ENCODE data around the gene HOXA9. TPM values are rescaled to one million over a fixed set of nuclear protein-coding genes. Genes with fewer than 3 reads are reported as not detected.
A peak's percentile ranks its signal among the peaks of the same experiment; 100 is the strongest.

The HOXA9 gene
- total RNA-seq, 2 experiments from 2014 or later = 0.19 TPM; not detected in 1

DNA sequence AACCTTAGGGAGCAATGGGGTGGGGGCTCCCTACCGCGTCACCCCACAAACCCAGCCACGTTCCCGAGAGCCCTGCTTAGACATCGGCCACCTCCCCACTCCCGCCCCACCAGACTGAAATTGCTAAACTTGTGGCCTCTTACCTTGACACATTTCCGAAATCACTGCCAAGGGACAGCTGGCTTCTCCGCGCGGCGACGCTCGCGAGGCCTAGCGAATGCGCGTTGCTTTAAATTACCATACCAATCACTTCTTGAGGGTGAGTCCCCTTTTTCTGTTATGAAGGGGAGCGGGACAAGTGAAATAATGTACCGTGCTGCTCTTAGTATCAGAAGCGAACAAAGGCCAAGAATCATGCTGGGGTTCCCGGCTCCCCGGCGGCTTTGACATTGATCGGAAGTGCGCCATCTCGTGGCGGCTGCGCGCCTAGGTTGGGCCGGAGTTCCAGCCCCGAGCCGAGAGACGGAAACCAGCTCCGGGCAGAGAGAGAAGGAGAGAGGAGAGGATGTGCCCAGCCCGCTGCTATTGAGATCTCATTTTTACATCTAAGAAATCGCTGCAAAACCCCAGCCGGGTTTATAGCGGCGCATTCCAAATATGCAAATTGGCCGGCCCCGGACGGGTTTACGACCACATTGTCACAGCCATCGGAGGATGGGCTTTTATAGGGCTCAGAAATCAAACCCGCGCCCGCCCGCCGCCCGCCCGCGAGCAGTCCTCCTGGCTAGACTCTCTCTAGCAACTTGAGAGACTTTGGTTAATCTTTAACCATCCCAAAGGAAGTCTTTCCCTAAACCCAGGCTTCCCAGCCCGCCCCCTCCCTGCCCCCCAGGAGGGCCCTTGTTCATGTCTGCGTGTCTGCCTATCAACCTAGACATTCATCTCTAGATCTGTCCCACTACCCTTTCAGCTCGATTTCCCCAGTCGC lies 14.4 kb upstream of the HOXA9 start:
- intact Hi-C loops (cut with micrococcal nuclease) = loop anchor here (5.0 kb wide), 1 partner anchor 1322 kb away; no protein-coding TSS in a partner anchor
- DNase-seq = peak; percentile 68
- Mint-ChIP-seq H3K27me3 (peaks cover 69% of the 10 kb centered on the region), H3K9me3 (no peaks in the 10 kb centered on the region), H3K4me3 (no peak overlapping the region), H3K36me3 (peaks cover 2% of the 10 kb centered on the region), H3K27ac (no peak overlapping the region), H3K4me1 (ENCODE audit: low read depth) (peaks cover 13% of the 10 kb centered on the region)
- ChIA-PET POLR2A (no interaction called here), CTCF (interaction anchor here (0.5 to 3.4 kb wide), 32 partner anchors 9 to 1770 kb away, joined by 3 to 22 read pairs (median 4); partner anchors contain the start of genes HOXA5 and HOXA9)

GRCh38 chr7:27179030-27179429 lies 13.7 kb upstream of the HOXA9 start:
- H3K4me1 Mint-ChIP-seq (ENCODE audit: low read depth) = peaks cover 12% of the 10 kb centered on the region
- H3K27me3 Mint-ChIP-seq = peaks cover 71% of the 10 kb centered on the region
- intact Hi-C loops (cut with micrococcal nuclease) = loop anchor here (5.0 kb wide), 1 partner anchor 1322 kb away; no protein-coding TSS in a partner anchor
- H3K36me3 Mint-ChIP-seq = no peaks in the 10 kb centered on the region
- ChIA-PET CTCF (interaction anchor here (1.1 to 3.4 kb wide), 20 partner anchors 8 to 809 kb away, joined by 3 to 22 read pairs (median 6); partner anchors contain the start of genes HOXA5 and HOXA9), POLR2A (no interaction called here)
- H3K4me3 Mint-ChIP-seq = no peak overlapping the region
- H3K27ac Mint-ChIP-seq = no peak overlapping the region
- DNase-seq = no peak
- H3K9me3 Mint-ChIP-seq = no peaks in the 10 kb centered on the region

DNA sequence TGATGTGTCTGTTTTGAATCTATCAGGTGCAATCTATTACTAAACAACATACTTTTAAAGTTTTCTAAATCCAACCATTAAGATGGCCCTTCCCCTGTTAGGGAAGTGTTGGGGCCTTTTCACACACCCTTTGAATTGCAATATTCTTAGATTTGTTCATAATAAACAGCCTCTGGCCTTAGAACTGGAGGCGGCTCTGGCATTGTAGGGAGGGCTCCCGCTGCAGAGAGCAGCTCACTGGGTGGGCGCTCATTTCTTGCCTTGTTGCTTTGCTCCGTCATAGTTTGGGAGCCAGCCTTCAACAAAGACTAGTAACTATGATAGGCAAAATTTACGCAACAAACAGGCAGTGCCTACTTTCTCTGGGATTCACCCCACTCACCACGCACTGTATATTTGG lies 13.0 kb upstream of the HOXA9 start:
- H3K27ac Mint-ChIP-seq = no peak overlapping the region
- H3K9me3 Mint-ChIP-seq = no peaks in the 10 kb centered on the region
- intact Hi-C loops (cut with micrococcal nuclease) = loop anchor here (5.0 kb wide), 1 partner anchor 1321 kb away; no protein-coding TSS in a partner anchor
- ChIA-PET CTCF (interaction anchor here (1.4 to 3.4 kb wide), 8 partner anchors 10 to 491 kb away, joined by 3 to 22 read pairs (median 10); partner anchors contain the start of genes HOXA5 and HOXA9), POLR2A (no interaction called here)
- no peaks in the 10 kb centered on the region for H3K36me3 Mint-ChIP-seq
- H3K27me3 Mint-ChIP-seq = peaks cover 67% of the 10 kb centered on the region
- DNase-seq = peak; percentile 2
- peaks cover 10% of the 10 kb centered on the region for H3K4me1 Mint-ChIP-seq (ENCODE audit: low read depth)
- no peak overlapping the region for H3K4me3 Mint-ChIP-seq

DNA sequence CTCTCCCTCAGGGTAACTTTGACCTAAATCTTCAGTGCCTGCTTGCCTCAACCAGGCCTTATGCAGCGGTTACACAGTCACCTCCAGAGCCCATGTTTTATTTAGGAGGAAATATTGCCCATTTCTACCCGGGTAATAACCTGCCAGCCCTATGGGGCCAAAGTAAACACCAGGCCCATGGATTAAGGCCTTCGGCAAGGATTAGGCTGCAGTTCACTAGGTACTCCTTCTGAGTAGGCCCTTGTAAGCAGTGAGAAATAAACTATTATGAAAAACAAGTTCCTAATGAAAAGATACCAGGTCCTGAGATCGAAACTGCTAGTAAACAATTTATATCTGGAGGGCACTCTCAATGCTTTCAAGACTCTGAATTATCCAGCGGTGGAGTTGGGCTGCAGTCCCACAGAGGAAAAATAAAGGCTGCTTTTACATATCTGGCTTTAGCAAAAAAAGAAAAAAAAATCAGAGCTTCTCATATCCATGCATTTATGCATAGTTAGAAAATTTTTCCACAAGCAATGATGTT lies 12.5 kb upstream of the HOXA9 start:
- DNase-seq = peak; percentile 1
- Mint-ChIP-seq H3K9me3 (no peaks in the 10 kb centered on the region), H3K27ac (no peak overlapping the region), H3K4me1 (ENCODE audit: low read depth) (peaks cover 10% of the 10 kb centered on the region), H3K27me3 (peaks cover 66% of the 10 kb centered on the region), H3K4me3 (no peak overlapping the region), H3K36me3 (no peaks in the 10 kb centered on the region)
- CTCF ChIA-PET = interaction anchor here (3.4 kb wide), 1 partner anchor 17 kb away, joined by 19 read pairs; no protein-coding TSS in a partner anchor
- intact Hi-C loops (cut with micrococcal nuclease) = loop anchor here (5.0 kb wide), 1 partner anchor 1321 kb away; no protein-coding TSS in a partner anchor
- POLR2A ChIA-PET = no interaction called here

DNA sequence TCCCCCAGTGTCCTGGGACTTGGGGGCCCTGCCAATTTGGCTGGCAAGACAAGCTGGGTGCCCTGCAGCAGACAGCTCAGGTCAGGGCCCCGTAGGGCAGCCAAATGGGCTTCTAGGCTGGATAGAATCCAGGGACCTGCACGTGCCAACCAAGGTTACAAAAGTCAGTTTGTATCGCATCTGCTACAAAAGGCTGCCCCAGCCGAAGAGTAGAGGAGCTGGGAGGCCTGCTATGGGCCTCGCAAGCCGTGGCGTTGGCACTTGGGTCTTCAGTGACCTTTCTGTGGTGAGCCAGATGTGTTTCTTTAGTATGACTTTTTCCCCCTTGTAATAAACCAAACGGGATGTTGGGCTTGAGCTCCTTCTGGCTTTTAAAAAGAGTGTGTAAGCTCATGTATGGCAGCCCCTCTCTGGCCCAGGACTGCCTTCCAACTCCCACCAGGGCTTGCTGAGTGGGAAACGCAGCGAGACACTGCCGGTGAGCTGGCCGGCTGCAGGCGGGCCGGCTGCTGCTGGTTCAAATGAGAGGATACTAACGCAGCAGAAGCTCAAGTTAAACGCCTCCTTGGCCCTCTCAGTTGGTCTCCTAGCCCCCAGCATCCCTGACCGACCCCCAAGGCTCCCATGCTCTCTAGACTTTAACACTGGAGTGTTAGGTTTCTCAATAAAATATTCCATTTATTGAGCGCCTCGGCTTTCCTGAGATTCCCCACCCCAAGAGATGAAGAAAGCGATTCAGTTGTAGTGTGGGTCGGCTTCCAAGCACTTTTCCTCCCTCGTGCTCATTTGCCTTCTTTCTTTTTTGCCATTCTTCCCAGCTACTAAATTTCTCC lies 11.8 kb upstream of the HOXA9 start:
- Mint-ChIP-seq H3K9me3 (no peaks in the 10 kb centered on the region), H3K4me3 (no peak overlapping the region), H3K36me3 (no peaks in the 10 kb centered on the region), H3K4me1 (ENCODE audit: low read depth) (peaks cover 13% of the 10 kb centered on the region), H3K27ac (no peak overlapping the region), H3K27me3 (peaks cover 66% of the 10 kb centered on the region)
- ChIA-PET CTCF (interaction anchor here (1.2 to 3.4 kb wide), 3 partner anchors 16 to 26 kb away, joined by 3 to 19 read pairs (median 5); no protein-coding TSS in a partner anchor), POLR2A (no interaction called here)
- intact Hi-C loops (cut with micrococcal nuclease) = loop anchor here (5.0 kb wide), 1 partner anchor 1320 kb away; no protein-coding TSS in a partner anchor
- DNase-seq = peak; percentile 5

DNA sequence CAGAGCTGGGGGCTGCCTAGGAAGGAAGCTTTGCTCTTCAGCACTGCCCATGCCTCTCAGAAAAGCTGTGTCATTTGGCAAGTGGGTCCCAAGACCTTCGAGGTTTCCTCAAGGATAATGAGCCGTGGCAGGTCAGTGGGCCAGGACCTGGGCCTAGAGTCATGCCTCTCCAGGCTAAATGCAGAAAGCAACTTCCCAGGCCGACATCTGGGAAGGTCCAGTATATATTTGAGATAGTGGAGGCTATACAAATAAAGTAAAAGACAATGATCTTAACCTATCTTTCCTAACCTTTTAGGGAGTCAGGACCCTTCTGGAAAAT lies 11.1 kb upstream of the HOXA9 start:
- ChIA-PET POLR2A (no interaction called here), CTCF (interaction anchor here (1.2 to 1.3 kb wide), 2 partner anchors 16 to 25 kb away, joined by 3 to 5 read pairs; no protein-coding TSS in a partner anchor)
- DNase-seq = no peak
- H3K27me3 Mint-ChIP-seq = peaks cover 70% of the 10 kb centered on the region
- H3K9me3 Mint-ChIP-seq = no peaks in the 10 kb centered on the region
- H3K4me3 Mint-ChIP-seq = no peak overlapping the region
- intact Hi-C loops (cut with micrococcal nuclease) = loop anchor here (5.0 kb wide), 1 partner anchor 1319 kb away; no protein-coding TSS in a partner anchor
- peaks cover 1% of the 10 kb centered on the region for H3K36me3 Mint-ChIP-seq
- H3K27ac Mint-ChIP-seq = no peak overlapping the region
- H3K4me1 Mint-ChIP-seq (ENCODE audit: low read depth) = peaks cover 18% of the 10 kb centered on the region

DNA sequence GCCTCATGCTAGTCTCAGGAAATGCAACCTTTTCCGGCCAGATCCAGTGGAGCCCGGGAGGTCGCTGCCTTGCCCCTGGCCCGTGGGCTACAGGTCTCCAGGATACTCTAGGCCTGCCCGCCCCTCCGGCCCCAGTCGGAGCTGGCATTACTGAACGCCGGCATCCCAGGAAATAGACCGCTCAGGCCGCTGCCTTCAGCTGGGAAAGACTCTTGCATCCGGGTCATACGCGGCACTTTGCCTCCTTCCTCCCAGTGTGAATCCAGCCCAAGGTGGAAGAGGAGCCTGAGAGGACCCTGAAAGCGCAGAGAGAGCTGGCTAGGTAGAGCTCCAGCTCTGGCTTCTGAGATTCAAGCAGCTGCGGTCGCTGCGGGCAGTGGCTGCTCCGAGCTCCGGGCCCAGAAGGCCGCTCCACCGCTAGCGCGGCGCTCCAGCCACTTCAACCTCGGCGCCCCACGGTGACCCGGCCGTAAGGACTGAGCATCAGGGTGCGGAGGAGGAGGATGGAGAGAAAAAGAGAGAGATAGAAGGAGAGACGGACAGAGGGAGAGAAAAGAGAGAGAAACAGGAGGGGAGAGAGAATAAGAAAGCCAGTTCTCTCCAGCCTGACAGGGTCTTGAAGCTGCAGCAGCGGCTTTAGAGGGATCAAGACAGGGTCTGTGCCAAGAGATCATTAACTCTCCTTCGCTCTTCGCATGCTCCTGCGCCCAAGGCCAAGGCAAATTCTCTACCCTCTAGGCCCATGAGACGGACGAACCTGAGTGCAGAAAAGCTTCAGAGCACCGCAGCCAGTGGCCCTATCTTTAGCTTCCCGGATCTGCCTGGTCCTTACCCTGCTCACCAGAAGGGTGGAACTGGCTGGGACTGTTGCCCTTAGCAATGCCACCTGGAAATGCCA lies 10.5 kb upstream of the HOXA9 start:
- peak; percentile 4 for DNase-seq
- intact Hi-C loops (cut with micrococcal nuclease) = loop anchor here (5.0 kb wide), 1 partner anchor 1319 kb away; no protein-coding TSS in a partner anchor
- H3K4me3 Mint-ChIP-seq = no peak overlapping the region
- peaks cover 1% of the 10 kb centered on the region for H3K36me3 Mint-ChIP-seq
- H3K4me1 Mint-ChIP-seq (ENCODE audit: low read depth) = peaks cover 20% of the 10 kb centered on the region
- ChIA-PET POLR2A (no interaction called here), CTCF (interaction anchor here (1.1 to 1.3 kb wide), 3 partner anchors 15 to 489 kb away, joined by 3 to 5 read pairs (median 3); no protein-coding TSS in a partner anchor)
- peaks cover 72% of the 10 kb centered on the region for H3K27me3 Mint-ChIP-seq
- H3K9me3 Mint-ChIP-seq = no peaks in the 10 kb centered on the region
- H3K27ac Mint-ChIP-seq = no peak overlapping the region

- ChIA-PET POLR2A (no interaction called here), CTCF (interaction anchor here (0.9 to 1.1 kb wide), 2 partner anchors 488 to 810 kb away, joined by 3 read pairs; no protein-coding TSS in a partner anchor)
- Mint-ChIP-seq H3K36me3 (peaks cover 1% of the 10 kb centered on the region), H3K27me3 (peaks cover 75% of the 10 kb centered on the region), H3K27ac (no peak overlapping the region), H3K4me3 (no peak overlapping the region), H3K9me3 (no peaks in the 10 kb centered on the region), H3K4me1 (ENCODE audit: low read depth) (peaks cover 20% of the 10 kb centered on the region)
- peak; percentile 4 for DNase-seq
- intact Hi-C loops (cut with micrococcal nuclease) = loop anchor here (5.0 kb wide), 1 partner anchor 1318 kb away; no protein-coding TSS in a partner anchor
Observed at GRCh38 chr7:27174874-27175625, 9.7 kb upstream of the HOXA9 start.

GRCh38 chr7:27173956-27174873 lies 8.9 kb upstream of the HOXA9 start, which contains the start of gene HOXA10:
Gene HOXA10, minus strand, starts transcription at chr7:27174320. Its CDS starts 14 bp downstream, at chr7:27174306.
- peaks cover 15% of the 10 kb centered on the region for H3K4me1 Mint-ChIP-seq (ENCODE audit: low read depth)
- peaks cover 1% of the 10 kb centered on the region for H3K36me3 Mint-ChIP-seq
- ChIA-PET CTCF (interaction anchor here (0.9 to 1.5 kb wide), 4 partner anchors 13 to 809 kb away, joined by 3 to 4 read pairs (median 3); partner anchors contain the start of gene HOXA7), POLR2A (no interaction called here)
- H3K27me3 Mint-ChIP-seq = peaks cover 70% of the 10 kb centered on the region
- no peaks in the 10 kb centered on the region for H3K9me3 Mint-ChIP-seq
- DNase-seq = no peak
- H3K27ac Mint-ChIP-seq = no peak within 1 kb of the TSS
- no peak within 1 kb of the TSS for H3K4me3 Mint-ChIP-seq
- intact Hi-C loops (cut with micrococcal nuclease) = loop anchor here (1.0 to 2.0 kb wide), 2 partner anchors 11 to 19 kb away; partner anchors contain the start of gene HOXA11
